HG02763 (cell line): ENCODE measurements around the gene CRB3.

ENCODE experiments used
- ATAC-seq: cut with Tn5 transposase; IDR thresholded peaks from one replicate; pipeline ENCODE4 v1.9.1; 2021; ENCODE audit warnings: mild to moderate bottlenecking, moderate library complexity; ENCODE audit not compliant: unreplicated experiment

CRB3 gene

DNA sequence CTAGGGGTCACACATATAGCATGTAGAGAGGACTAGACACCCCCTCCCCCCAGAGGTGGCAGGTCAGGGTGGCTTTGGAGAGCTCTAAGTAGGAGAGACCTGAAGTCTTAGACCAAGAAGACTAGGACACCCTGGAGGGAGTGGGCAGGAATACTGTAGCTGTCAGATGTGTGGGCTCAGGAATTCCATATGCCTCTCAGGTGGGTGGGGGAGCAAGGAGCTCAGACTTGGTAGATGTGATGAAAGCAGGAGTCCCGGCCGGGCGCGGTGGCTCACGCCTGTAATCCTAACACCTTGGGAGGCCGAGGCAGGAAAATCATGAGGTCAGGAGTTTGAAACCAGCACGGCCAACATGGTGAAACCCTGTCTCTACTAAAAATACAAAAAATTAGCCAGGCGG, 1.6 kb downstream of the CRB3 start:
- no peak for ATAC-seq

DNA sequence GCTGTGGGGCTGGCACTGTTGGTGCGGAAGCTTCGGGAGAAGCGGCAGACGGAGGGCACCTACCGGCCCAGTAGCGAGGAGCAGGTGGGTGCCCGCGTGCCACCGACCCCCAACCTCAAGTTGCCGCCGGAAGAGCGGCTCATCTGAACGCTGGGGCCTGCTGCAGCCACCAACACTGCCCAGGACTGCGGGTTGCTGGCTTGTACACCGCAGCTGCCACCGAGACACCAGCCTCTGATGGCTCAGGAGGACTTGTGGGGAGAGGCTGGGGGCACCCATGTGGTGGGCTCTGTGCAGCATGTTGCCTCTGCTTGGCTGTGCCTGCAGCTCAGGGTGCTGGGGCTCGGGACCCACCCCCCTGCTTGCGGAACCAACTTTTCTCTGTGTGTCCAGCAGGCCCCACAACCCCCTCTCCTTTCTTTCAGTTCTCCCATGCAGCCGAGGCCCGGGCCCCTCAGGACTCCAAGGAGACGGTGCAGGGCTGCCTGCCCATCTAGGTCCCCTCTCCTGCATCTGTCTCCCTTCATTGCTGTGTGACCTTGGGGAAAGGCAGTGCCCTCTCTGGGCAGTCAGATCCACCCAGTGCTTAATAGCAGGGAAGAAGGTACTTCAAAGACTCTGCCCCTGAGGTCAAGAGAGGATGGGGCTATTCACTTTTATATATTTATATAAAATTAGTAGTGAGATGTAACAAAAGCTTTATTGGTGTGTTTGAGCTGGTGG, 2.6 kb downstream of the CRB3 start:
- no peak for ATAC-seq

DNA sequence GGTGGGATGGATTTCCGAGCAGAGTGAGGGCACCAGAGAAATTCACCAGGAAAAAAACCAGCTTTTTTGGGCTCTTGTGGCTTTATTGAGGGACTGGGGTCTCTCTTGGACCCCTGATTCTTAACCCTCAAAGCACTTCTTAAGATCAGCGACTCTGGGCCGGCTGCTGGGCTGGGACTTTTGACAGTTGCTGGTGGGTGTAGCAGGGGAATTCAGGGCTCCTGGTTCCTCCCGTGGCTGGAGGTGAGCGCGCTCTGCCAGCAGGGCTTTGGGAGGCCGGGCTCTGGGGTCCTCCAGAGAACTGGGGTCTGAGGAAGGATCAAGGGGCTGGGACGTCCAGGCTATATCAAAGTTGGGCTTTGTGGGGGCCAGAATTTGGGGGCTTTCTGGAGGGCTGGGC, 3.3 kb downstream of the CRB3 start:
- no peak for ATAC-seq

DNA sequence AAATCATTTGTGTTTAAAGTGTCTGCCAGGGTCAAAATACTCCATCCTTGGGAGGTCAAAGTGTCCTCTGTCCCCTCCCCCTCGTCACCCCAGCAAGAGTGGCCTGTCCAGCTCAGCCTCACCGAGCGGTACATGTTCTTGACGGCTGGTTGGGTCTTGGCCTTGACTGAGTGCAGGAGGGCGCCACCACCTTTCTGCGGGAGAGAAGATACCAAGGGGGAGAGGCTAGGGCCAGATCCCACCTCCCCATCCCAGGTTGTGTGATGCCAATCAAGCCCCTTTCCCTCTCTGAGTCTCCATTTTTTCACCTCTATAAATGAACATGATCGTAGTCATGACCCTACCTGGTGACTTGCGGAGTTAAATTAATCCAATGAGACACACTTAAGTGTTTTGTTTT, 6.1 kb downstream of the CRB3 start:
- ATAC-seq, result no peak

DNA sequence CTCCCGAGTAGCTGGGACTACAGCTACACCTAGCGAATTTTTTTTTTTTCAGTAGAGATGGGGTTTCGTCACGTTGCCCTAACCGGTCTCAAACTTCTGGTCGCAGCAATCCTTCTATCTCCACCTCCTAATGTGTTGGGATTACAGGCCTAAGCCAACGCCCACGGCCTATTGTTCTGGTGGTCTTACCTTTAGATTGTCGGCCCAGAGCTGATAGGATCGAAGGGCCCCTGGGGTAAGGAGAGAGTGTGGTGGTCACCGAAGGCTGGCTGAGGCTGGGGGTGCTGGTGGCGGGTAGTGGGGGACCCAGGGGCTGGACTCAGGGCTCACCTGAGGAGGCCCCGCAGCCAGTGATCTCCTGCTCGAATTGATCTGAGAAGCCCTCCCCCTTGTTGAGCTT, 7.0 kb downstream of the CRB3 start:
- ATAC-seq, result no peak

DNA sequence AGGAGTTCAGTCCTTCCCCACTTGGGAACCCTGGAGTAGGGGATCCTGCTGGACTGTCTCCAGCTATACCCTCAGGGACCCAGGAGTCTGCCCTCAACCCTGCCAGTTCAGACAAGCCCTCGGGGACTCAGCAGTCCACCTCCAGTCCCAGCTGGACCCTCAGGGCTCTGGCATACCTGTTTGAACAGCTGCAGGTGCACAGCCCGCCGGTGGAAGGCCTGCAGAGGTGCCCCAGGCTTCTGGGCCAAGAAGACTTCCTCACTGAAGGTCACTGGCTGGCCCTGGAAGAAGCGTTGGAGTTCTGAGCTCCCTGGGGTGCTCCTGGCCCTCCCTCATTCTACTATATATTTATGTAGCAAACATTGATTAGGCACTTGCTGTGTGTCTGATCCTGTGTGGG, 8.6 kb downstream of the CRB3 start:
- ATAC-seq, result no peak

DNA sequence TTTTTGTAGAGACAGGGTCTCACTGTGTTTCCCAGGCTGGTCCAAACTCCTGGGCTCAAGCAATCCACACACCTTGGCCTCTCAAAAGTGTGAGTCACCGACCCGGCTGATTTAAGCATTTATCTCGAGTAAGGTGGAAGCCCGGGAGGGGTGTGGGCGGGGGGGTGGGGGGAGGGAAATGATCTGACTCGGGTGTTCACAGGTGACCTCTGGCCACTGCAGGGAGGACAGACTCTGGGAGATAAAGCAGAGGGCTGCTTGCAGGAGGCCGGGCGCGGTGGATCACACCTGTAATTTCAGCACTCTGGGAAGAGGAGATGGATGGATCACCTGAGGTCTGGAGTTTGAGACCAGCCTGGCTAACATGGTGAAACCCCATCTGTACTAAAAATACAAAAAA, 9.6 kb downstream of the CRB3 start:
- ATAC-seq, result no peak

DNA sequence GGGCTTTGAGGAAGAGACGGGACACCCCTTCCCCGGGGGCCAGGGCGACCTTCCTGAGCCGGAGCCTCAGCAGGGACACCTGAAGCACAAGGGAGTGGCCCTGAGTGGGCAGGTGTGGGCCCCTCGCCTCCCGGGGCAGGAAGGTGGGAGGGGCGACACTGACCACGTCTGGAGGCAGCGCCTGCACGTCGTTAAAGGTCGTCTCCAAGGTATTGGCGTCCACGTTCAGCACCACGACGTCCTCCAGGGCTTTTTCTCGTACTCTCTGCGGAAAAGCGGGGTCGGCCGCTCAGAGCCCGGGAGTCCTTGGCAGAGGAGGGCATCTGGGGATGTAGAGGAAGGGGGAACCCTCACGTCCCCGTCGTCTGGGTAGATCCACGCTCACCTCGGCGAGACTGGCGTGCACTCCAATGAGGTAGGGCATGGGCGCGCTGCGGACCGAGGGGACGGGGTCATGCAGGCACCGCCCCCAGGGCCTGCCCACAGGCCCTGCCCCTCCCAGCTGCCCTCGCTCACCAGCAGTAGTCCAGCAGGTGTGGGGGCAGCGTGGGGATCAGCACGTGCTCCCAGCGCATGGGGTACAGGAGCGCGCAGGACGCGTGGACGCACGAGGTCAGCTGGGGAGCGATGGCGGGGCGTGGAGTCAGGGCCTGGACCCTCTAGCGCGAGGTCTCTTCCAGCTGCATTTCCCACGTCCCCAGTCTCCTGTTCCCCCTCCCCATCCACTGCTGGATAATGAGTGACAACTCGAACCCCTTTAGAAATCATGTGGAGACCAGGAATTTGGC, 11.4 kb downstream of the CRB3 start:
- no peak for ATAC-seq

DNA sequence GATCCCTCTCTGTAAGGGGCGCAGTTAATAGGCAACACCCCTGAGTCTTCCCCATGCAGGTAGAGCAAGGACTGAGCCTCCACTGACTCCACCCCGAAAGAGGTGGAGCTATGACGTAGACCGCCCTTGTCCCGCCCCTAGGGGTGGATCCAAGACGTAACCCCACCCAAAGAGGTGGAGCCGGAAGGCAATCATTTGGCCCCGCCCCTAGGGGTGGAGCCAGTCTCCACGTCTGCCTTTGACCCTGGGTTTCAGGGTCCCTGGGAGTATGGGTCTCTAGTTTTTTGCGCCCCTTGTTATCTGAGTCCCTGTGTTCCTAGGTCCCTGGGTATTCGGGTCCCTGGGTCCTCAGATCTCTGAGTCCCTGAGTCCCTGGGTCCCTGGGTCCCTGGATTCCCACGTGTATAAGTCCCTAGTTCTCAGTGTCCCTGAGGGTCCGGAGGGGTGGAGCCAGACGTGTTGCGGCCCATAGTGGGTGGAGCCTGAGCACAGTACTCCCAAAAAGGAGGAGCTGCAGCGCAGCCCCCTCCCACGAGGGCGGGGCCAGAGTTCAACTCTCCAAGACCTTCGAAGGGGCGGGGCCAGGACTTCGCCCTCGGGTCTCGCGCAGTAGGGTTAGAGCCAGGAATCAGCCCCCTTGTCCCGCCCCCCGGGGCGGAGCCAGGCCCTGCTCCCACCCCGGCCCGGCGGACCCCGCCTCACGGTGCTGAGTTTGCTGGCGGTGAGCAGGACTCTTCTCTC, 12.3 kb downstream of the CRB3 start:
- ATAC-seq, result no peak

DNA sequence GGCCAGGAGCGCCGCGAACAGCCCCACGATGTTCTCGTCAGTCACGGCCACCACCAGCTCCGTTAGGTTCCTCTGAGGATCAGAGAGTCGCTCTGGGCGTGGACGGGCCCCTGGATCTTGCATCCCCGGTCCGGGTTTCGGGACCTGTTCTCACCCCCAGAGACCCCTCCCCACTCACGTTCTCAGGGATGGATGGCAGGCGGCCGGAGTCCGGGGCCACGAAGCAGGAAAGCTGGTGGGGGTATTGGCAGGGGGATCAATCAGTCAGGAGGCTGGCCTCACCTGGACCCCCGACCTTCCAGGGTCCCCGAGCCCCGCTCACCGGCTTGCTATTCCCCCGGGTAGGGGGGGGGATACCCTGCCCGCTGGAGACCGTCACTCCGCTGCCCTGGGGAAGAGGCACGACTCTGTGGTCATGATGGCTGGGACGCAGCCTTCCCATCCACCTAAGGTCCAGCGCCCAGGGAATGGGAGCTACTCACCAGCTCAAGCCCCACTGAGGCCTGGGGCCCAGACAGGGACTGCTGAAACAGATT, 12.9 kb downstream of the CRB3 start:
- ATAC-seq, result no peak

DNA sequence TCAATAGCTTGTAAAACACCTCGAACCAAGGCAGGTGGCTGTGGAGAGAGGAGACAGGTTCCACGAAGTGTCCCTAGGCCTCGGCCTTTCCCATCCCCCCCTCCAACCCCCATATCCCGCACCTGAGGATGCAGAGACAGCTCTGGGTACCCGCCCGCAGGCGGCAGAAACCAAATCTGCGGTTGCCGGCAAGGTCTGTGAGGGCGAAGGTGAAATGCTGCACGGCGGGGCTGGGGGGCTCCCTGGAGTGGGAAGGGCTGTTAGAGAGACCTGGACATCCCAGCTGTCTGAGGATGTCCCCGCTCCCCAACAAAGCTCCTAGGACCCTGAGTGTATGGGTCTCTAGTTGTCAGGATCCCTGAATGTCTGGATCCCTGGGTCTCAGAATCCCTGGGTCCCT, 14.7 kb downstream of the CRB3 start:
- no peak for ATAC-seq

DNA sequence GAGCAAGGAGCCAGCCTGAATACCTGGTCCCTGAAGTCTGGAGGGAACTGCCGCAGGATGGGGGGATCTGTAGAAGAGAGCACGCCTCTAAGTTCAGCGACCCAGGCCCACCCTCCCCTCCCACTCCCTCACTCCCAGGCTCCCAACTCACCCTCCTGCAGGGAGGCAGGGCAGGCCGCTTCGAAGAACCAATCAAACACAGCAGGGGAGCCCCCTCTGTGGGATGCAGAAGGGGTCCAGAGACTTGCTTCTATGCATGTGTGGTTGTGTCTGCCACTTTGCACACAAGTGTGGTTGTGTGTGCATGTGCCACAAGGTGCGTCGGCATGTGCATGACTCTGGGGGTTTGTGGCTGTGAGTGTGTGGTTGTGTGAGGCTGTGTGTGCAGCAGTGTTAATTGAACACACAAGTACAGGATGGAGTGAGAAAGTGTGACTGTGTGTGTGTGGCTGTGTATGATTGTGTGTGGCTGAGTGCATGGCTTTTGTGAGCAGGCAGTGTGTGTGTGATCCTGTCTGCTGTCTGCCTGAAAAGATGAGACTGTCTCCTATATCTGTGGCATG, 15.8 kb downstream of the CRB3 start:
- ATAC-seq, result no peak

DNA sequence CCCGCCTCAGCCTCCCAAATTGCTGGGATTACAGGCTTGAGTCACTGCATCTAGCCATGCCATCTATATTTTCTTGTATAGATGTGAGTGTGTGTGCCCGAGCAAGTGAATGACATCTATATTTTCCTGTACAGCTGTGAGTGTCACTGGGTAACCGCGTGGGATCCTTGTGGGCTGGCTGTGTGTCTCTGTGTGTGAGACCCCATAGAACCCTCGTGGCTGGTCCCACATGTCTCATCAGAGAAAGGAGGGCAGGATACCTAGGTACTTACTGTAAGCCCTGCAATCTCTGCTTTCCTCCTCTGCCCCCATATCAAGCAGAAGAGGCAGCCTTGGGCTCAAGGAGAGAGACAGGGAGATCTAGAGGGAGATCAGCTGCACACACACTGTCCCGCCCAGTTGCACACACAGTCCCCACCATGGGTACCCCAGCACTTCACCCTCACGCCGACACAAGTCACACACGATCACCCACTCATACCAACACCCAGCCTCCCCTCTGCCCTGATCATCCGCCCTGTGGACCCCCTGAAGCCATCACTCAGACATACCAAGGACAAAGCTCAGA, 16.9 kb downstream of the CRB3 start:
- ATAC-seq, result no peak

DNA sequence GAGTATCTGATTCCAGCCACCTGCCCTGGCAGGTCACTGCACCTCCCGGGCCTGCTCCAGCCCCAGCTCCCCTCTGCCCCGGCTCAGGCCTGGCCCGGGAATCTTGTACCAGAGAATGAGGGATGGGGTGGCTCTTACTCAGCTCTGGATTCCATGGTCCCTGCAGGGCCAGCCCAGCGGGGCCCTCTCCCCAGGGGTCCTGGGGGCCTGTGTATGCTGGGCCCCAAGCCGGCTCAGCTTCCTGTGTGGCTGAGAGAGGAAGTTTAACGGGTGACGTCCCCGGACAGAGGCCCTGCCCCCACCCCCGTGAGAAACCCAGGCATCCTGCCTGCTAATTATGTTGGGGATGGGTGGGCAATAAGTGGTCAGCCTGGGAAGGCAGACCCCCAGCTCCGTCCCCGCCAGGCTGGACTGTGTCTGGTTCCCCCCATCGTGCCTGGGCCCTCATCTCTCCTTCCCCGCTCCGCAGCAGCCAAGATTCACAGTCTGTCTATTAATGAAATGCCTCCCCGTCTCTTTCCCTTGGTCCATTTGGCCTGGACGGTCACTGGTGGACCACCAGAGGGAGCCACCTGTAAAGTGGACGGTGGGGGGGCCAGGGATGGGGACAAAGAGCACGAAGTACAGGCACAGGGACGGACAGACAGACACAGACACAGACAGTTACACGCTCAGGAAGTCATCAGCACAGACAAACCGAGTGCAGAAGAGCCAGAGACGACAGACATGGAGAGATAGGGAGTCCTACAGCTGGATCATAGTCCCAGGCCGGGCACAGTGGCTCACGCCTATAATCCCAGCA, 17.7 kb downstream of the CRB3 start, which contains the start of gene DENND1C:
TSS of gene DENND1C (minus strand) at position 247 of the 802 bp plus-strand sequence. CDS start at position 155, 92 bp downstream.
- ATAC-seq, result peak; percentile 61

DNA sequence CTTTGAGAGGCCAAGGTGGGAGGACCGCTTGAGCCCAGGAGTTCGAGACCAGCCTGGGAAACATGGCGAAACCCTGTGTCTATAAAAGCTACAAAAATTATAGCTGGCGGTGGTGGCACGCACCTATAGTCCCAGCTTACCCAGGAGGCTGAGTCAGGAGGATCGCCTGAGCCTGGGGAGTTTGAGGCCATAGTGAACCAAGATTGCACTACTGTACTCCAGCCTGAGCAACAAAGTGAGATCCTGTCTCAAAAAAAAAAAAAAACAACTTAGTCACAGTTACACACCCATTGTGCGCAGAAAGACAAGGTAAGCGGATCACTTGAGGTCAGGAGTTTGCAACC, 18.2 kb downstream of the CRB3 start:
- no peak for ATAC-seq

DNA sequence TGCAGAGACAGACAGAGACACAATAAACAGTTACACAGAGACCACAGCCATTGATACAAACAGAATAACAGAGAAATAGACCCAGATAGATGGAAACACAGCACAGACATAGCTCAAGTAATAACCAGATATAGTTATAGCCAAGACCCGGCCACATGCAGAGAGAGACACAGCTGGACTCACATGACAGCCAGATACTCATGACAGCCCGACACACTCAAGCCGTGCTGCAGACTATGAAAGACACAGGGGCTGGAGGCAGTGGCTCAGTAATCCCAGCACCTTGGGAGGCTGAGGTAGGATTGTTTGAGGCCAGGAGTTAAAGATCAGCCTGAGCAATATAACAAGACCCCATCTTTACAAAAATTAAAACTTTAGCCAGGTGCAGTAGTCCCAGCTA, 19.2 kb downstream of the CRB3 start:
- ATAC-seq, result no peak

DNA sequence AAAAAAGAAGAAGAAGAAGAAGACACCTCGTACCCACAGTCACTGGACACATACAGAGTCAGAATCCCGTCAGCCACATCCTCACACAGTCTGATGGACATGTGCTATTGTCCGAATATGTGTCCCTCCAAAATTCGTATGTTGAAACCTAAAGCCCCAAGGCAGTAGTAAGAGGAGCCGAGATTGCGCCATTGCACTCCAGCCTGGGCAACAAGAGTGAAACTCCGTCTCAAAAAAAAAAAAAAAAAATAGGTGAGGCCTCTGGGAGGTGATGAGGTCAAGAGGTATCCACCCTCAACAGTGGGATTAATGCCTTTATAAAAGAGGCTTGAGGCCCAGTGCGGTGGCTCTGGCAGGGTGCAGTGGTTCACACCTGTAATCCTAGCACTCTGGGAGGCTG, 20.2 kb downstream of the CRB3 start:
- ATAC-seq, result no peak

DNA sequence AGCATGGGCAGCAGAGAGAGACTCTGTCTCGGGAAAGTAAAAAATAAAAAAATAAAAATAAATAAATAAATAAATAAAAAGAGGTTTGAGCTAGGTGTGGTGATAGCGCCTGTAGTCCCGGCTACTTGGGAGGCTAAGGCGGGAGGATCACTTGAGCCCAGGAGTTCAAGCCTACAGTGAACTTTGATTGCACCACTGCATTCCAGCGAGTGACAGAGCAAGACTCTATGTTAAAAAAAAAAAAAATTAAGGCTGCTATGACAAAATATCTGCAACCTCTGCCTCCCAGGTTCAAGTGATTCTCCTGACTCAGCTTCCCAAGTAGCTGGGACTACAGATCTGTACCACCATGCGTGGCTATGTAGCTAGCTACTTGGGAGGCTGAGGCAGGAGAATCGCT, 20.8 kb downstream of the CRB3 start:
- no peak for ATAC-seq

DNA sequence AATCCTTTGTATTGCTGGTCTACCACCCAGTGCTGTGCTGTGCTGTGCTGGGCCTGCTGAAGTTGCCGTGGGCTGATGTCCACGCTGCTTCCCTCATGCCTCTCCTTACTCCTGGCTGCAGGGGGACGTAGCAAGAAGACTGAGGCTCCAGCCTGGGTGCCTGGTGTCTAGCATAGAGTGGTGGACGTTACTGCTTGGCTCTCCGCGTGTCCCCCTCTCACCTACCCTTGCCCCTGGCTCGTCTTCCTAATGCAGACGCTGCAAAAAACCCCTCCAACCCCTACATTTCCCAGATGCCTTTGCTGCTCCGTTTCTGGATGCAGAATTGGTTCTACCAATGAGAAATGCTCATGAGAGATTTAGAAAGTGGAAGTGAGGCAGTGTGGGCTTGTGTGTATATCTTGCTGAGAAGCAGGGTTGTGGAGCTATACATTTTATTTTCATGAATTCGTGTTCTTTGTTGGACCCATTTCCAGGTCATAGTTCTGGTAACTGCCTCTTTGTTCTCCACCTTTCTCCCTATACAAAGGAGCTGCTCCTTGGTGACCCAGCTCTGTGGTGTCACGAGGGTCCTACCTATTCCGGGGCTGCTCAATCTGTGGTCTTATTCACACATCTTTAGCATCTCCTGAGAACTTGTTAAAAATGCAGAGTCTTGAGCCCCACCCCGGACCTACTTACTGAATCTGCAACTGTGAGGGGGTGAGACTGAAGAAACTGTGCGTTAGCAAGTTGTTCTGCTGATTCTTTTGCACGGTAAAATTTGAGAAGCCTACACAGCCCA, 25.4 kb downstream of the CRB3 start:
- ATAC-seq, result no peak
